Tongue (tissue), 2 donors: Measurements from ENCODE around the gene TPTE2. TPM values are rescaled to one million over a fixed set of nuclear protein-coding genes. Genes with fewer than 3 reads are reported as not detected.
"Not testable (repeated sequence)": the region's sequence is repeated elsewhere in the genome, so short reads cannot be mapped to it uniquely, and the experiment has no call there.

Experiments used
- DNase-seq: peaks from one replicate; pipeline ENCODE4 v3.0.0-alpha.2; 2015
- total RNA-seq: library from RNA; depleted of rRNA; stranded (reverse); fragments of >200 nt; gene quantifications from one replicate; pipeline ENCODE4 v1.2.3, GENCODE V29; 2014

The TPTE2 gene
- total RNA-seq, 1 donor from 2014 or later: not detected

GRCh38 chr13:19567820-19568534 lies 6.6 kb upstream of the TPTE2 start:
- no peak for DNase-seq

DNA sequence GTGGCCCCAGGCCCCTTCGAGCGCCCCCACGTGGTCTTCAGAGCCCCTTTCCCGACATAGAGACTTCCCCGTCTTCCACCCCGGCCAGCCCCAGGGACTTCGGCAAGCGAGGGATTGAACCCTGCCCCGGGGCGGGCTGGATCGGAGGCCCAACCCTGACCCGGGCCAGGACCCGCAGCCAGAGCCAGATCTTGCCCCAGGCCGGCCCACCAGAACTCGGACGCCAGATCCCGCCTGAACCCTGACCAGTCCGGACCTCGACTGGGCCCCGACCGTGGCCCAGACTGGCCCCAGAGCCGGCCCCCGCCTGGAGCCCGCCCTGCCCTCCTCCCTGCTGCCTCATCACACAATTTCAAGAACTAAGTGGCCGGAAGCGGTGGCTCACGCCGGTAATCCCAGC lies 253 bp upstream of the TPTE2 start:
- DNase-seq: no peak

DNA sequence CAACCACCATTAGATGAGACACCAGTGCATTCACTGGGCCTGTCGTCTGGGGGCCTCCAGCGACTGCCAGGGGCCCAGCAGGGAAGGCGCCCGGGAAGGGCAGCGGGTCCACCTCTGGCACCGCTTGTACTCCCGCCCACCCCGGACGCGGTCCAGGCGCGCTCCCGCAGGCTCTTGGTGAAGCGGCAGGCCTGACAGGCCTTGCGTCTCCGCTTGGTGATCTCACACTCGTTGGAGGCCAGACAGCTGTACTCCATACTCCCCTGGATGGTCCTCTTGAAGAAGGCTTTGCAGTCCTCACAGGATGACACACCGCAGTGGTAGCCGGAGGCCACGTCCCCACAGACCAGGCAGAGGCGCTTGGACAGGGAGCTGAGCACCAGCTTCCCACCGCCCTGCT lies 660 bp downstream of the TPTE2 start:
- not testable (repeated sequence) for DNase-seq

DNA sequence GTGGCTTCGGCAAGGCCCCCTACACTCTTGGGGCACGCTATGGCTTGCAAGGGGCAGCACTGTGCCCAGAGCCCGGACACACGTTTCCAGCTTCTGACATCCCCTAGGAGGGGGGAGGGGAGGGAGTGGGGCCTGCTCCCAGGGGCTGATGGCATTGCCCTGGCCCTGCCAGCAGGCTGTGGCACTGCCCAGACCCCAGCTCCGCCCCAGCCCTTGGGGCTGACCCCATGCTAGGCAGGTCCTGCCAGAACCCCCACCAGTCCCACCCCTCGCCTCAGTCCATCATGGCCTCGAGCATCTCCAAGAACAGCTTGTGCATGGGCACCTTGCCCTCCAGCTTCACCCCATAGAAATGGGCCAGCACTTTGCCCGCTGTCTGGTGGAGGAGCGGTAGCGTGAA lies 1.6 kb downstream of the TPTE2 start:
- not testable (repeated sequence) for DNase-seq

DNA sequence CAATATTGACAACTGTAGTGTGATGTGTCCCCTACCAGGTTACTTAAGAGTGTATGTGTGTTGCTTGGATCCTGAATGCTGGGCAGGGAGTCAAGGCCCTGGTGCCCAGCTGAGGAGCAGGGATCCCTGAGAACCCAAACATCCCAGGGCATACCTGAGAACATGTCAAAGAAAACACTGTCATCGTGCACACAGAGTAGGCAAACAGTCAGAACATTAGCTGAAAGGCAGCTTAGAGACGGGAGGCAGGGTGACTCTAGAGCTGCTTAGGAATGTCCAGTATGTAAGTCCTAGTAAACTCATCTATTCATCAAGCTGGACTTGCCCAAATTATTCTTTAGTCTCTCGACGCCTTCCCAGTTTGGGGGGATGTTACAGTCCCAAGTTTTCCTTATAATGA lies 4.0 kb downstream of the TPTE2 start:
- not testable (repeated sequence) for DNase-seq

- not testable (repeated sequence) for DNase-seq
These were observed 12.1 kb downstream of the TPTE2 start for GRCh38 chr13:19549245-19549644.

GRCh38 chr13:19525634-19526033 lies 35.7 kb downstream of the TPTE2 start:
- DNase-seq: not testable (repeated sequence)

DNA sequence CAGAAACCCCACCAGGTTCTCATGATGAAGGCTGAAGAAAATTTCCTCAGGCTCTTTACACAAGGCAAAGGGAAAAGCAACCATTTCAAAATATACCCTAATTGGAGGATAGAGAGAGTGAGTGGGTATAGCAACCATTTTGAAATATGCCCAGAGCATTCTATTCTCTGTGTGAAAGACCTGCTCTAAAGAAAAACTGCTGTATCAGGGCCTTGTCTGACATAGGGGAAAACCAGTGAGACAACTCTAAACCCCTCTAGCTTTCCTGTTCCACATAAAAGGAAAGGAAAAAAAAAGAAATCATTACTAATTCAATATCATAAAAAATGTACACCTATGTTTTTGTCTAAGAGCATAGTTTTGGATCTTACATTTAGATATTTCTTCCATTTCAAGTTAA lies 42.3 kb downstream of the TPTE2 start:
- DNase-seq: no peak

GRCh38 chr13:19507623-19508022 lies 53.7 kb downstream of the TPTE2 start:
- DNase-seq: not testable (repeated sequence)

DNA sequence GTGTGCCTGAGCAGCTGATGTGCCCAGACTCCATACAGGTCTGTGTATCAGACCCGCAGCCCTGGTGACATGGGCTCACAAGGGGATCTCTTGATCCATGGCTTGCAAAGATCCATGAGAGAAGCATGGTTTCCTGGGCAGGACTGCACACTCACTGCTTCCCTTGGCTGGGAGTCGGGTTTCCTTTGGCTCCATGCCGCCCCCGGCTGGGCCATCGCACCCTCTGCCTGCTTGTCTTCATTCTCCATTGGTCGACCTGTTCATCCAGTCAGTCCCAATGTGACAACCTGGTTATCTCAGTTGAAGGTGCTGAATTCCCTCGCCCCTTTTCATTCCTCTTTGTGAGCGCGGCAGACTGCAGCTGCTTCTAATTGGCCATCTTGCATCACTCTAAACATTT lies 101.2 kb downstream of the TPTE2 start:
- DNase-seq: not testable (repeated sequence)

GRCh38 chr13:19439056-19439686 lies 122.2 kb downstream of the TPTE2 start:
- not testable (repeated sequence) for DNase-seq

GRCh38 chr13:19437780-19438179 lies 123.6 kb downstream of the TPTE2 start:
- not testable (repeated sequence) for DNase-seq

- not testable (repeated sequence) for DNase-seq
These were observed 139.1 kb downstream of the TPTE2 start for GRCh38 chr13:19422236-19422635.

- DNase-seq: not testable (repeated sequence)
These were observed 148.8 kb downstream of the TPTE2 start for GRCh38 chr13:19412494-19412893.

GRCh38 chr13:19382746-19383511 lies 178.4 kb downstream of the TPTE2 start:
- DNase-seq: not testable (repeated sequence)

- DNase-seq: no peak
These were observed 179.2 kb downstream of the TPTE2 start for GRCh38 chr13:19382111-19382510.

Other genes with a start within 250 kb of the TPTE2 start
- 23.3 TPM for gene MPHOSPH8, start 72.1 kb upstream of the TPTE2 start, total RNA-seq
- 85.4 TPM for gene PSPC1, start 221.4 kb upstream of the TPTE2 start, total RNA-seq